BJ (cell line): Measurements from ENCODE around the gene ARL8B. TPM values are rescaled to one million over a fixed set of nuclear protein-coding genes. Genes with fewer than 3 reads are reported as not detected.

Experiments
- CTCF ChIA-PET: fragments of 350-600 bp; formaldehyde crosslinking; extraction: SDS; loops from one replicate; lab custom pipeline; 2021; ENCODE audit warnings: antibody characterized with exemption, inconsistent platforms; lab: Yijun Ruan, JAX
- POLR2A ChIA-PET: fragments of 300-600 bp; sonication (Branson Sonifier 250); formaldehyde crosslinking; extraction: SDS; loops from one replicate; lab custom pipeline; 2021; ENCODE audit warnings: antibody characterized with exemption; lab: Charles Lee
- DNase-seq: peaks from one replicate; pipeline ENCODE4 v3.0.0-alpha.2; 2011; ENCODE audit warnings: low read depth
- H3K27me3 ChIP-seq: 2 replicates; pipeline ENCODE4 v1.6.0; 2011; ENCODE audit warnings: low read length; ENCODE audit not compliant: control insufficient read depth, insufficient read depth
- H3K36me3 ChIP-seq: 2 replicates; pipeline ENCODE4 v1.5.1; 2011; ENCODE audit warnings: low read length; ENCODE audit not compliant: control insufficient read depth, insufficient read depth
- H3K4me3 ChIP-seq: 2 replicates; pipeline ENCODE4 v1.5.1; 2011; ENCODE audit warnings: low read depth, mild to moderate bottlenecking, control low read depth, low read length
- polyA plus RNA-seq: library from polyadenylated mRNA; depleted of rRNA; stranded (reverse); fragments of >200 nt; gene quantifications from 2 replicates; pipeline ENCODE4 v1.2.3, GENCODE V29; 2011
- TF ChIP-seq, protein P1 (sequence below): IDR thresholded peaks from 2 replicates; pipeline ENCODE4 v1.5.1; 2011; ENCODE audit warnings: low read depth, mild to moderate bottlenecking, control low read depth, inconsistent platforms, low read length, moderate library complexity; ENCODE audit not compliant: insufficient read depth

The ARL8B gene
- polyA plus RNA-seq, 1 experiment: 20.3 TPM

DNA sequence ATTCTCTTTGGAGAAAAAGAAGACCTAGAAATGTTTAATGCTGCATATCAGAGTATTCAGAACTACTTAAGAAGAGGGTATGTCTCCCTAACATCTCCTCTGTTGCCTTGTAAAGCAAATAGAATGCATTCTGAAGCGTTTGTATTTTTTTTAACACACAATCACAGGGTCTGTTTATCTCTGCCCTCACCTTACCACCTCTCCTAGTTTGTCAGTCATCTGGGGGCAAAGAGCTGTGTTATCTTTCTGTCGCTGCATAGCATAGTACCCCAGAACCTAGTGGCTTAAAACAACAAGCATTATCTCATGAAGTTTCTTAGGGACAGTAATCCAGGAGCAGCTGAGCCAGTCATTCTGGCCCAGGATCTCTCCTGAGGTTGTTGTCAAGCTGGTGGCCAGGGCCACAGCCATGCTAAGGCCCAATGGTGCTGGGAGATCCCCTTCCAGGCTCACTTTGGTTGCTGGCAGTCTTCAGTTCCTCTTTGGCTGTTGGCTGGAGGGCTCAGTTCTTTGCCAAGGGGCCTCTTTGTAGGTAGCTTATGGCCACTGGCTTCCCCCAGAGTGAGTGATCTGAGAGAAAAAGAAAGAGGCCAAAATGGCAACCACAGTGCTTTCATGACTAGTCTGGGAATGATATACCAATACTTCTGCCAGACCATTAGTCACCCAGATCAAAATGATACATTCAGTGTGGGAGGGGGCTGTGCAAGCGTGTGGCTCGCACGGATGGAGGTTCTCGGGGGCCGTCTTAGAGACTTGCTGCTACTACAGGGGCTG is 83.3 kb downstream of the ARL8B start:
- no peak for DNase-seq
- CTCF ChIA-PET: no interaction called here
- Histone ChIP-seq H3K27me3 (no peaks in the 10 kb centered on the region), H3K36me3 (peaks cover 24% of the 10 kb centered on the region), H3K4me3 (no peak overlapping the region)
- POLR2A ChIA-PET: no interaction called here
- TF ChIP-seq, protein P1, sequence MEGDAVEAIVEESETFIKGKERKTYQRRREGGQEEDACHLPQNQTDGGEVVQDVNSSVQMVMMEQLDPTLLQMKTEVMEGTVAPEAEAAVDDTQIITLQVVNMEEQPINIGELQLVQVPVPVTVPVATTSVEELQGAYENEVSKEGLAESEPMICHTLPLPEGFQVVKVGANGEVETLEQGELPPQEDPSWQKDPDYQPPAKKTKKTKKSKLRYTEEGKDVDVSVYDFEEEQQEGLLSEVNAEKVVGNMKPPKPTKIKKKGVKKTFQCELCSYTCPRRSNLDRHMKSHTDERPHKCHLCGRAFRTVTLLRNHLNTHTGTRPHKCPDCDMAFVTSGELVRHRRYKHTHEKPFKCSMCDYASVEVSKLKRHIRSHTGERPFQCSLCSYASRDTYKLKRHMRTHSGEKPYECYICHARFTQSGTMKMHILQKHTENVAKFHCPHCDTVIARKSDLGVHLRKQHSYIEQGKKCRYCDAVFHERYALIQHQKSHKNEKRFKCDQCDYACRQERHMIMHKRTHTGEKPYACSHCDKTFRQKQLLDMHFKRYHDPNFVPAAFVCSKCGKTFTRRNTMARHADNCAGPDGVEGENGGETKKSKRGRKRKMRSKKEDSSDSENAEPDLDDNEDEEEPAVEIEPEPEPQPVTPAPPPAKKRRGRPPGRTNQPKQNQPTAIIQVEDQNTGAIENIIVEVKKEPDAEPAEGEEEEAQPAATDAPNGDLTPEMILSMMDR: no peak

- TF ChIP-seq, protein P1: no peak
- CTCF ChIA-PET: no interaction called here
- Histone ChIP-seq H3K36me3 (peaks cover 28% of the 10 kb centered on the region), H3K27me3 (no peaks in the 10 kb centered on the region), H3K4me3 (no peak overlapping the region)
- POLR2A ChIA-PET: no interaction called here
- DNase-seq: no peak
Observed at GRCh38 chr3:5210926-5211325, 88.8 kb downstream of the ARL8B start.

- CTCF ChIA-PET: no interaction called here
- DNase-seq: no peak
- POLR2A ChIA-PET: no interaction called here
- TF ChIP-seq, protein P1: no peak
- Histone ChIP-seq H3K36me3 (peaks cover 28% of the 10 kb centered on the region), H3K27me3 (no peaks in the 10 kb centered on the region), H3K4me3 (no peak overlapping the region)
Observed at GRCh38 chr3:5212628-5213573, 90.8 kb downstream of the ARL8B start.

DNA sequence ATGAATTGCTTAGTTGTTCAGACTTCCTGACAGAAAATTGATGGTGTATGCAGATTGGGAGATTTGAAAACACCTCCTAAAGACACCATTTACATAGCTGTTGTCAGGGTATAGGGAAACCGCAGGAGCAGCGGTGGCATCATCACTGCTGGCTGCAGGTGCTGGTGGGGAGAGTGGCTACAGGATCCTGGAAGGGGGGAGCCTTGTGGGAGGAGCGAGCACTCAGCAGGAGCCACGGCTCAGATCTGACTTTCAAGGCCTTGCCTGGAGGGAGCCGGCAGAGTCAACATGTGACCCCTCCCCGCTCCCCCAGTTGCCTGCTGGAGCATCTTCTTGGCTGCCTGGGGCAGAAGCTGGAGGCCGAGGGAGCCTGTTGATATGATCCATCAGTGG is 91.5 kb downstream of the ARL8B start:
- Histone ChIP-seq H3K36me3 (peaks cover 26% of the 10 kb centered on the region), H3K4me3 (no peak overlapping the region), H3K27me3 (no peaks in the 10 kb centered on the region)
- TF ChIP-seq, protein P1: no peak
- POLR2A ChIA-PET: no interaction called here
- DNase-seq: no peak
- CTCF ChIA-PET: no interaction called here

DNA sequence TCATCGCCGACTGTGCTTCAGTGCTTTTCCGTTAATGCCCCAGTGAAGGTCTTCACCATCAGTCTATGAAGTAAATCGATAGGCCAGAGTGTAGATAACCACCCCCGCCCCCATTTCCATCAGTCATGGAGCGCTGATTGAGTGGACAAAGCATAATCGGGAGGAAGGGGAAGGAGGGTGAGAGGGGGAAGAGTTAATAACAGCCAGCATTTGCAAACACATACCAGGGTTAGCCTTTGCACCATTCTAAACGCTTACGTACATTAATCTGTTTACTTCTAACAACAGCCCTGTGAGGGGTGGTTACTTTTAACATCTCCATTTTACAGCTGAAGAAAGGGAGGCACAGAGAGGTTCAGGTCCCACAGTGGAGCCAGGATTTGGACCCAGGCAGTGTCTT is 92.3 kb downstream of the ARL8B start:
- Histone ChIP-seq H3K4me3 (no peak overlapping the region), H3K36me3 (peaks cover 23% of the 10 kb centered on the region), H3K27me3 (no peaks in the 10 kb centered on the region)
- ChIA-PET CTCF (no interaction called here), POLR2A (no interaction called here)
- TF ChIP-seq, protein P1: no peak
- DNase-seq: no peak
